SU-DHL-6 (cell line): ENCODE data around the gene CACNA1B.

Source experiments
- CTCF ChIP-seq: fragments of 200-600 bp; sonication (generic); IDR thresholded peaks from one replicate; pipeline ENCODE4 v1.5.1; 2017; ENCODE audit warnings: antibody characterized with exemption, mild to moderate bottlenecking, low read length, moderate library complexity; ENCODE audit not compliant: insufficient read depth, poor library complexity, severe bottlenecking
- EZH2phosphoT487 ChIP-seq: fragments of 200-600 bp; sonication (generic), shearing (Covaris generic); conservative IDR thresholded peaks from 2 replicates; pipeline ENCODE4 v1.6.1; 2018; ENCODE audit warnings: mild to moderate bottlenecking, antibody characterized with exemption, low read length, moderate library complexity, mixed read lengths

- TF ChIP-seq CTCF (no peak), EZH2phosphoT487 (no peak)
These were observed 2.1 kb downstream of the CACNA1B start for GRCh38 chr9:137879566-137880150.
